Neural progenitor cell (in vitro differentiated cells): ENCODE results near the gene WDR31. TPM values are rescaled to one million over a fixed set of nuclear protein-coding genes. Genes with fewer than 3 reads are reported as not detected.

Source experiments
- DNase-seq: peaks from one replicate; pipeline ENCODE4 v3.0.0-alpha.2; 2016; ENCODE audit warnings: low spot score
- H2AFZ ChIP-seq: fragments of 200-600 bp; sonication (generic); replicated peaks from 2 replicates; pipeline ENCODE4 v1.6.1; 2016; ENCODE audit warnings: antibody characterized with exemption
- H3F3A ChIP-seq: fragments of 200-600 bp; sonication (generic); 2 replicates; pipeline ENCODE4 v1.6.1; 2016; ENCODE audit warnings: antibody characterized with exemption, low read depth
- H3K27ac ChIP-seq: fragments of 200-600 bp; sonication (generic); 2 replicates; pipeline ENCODE4 v1.5.1; 2016; ENCODE audit warnings: mild to moderate bottlenecking
- H3K27me3 ChIP-seq: fragments of 200-600 bp; sonication (generic); 2 replicates; pipeline ENCODE4 v1.6.1; 2016; ENCODE audit warnings: mild to moderate bottlenecking, moderate library complexity
- H3K36me3 ChIP-seq: fragments of 200-600 bp; sonication (generic); 2 replicates; pipeline ENCODE4 v1.5.1; 2016
- H3K4me1 ChIP-seq: fragments of 200-600 bp; sonication (generic); 2 replicates; pipeline ENCODE4 v1.6.1; 2016; ENCODE audit warnings: mixed run types
- H3K4me2 ChIP-seq: fragments of 200-600 bp; sonication (generic); 2 replicates; pipeline ENCODE4 v1.6.1; 2016
- H3K4me3 ChIP-seq: fragments of 200-600 bp; sonication (generic); 2 replicates; pipeline ENCODE4 v1.5.1; 2016
- H3K79me2 ChIP-seq: fragments of 200-600 bp; sonication (generic); 2 replicates; pipeline ENCODE4 v1.6.1; 2016; ENCODE audit warnings: low read depth
- H3K9ac ChIP-seq: fragments of 200-600 bp; sonication (generic); 2 replicates; pipeline ENCODE4 v1.6.1; 2016
- H3K9me3 ChIP-seq: fragments of 200-600 bp; sonication (generic); 2 replicates; pipeline ENCODE4 v1.5.1; 2016; ENCODE audit warnings: low read depth
- H4K20me1 ChIP-seq: fragments of 200-600 bp; sonication (generic); 2 replicates; pipeline ENCODE4 v1.6.1; 2016; ENCODE audit warnings: low read depth
- H3K27ac Mint-ChIP-seq: 3 replicates; pipeline ENCODE4 v1.8.0; 2021; ENCODE audit warnings: mixed read lengths
- H3K27me3 Mint-ChIP-seq: 2 replicates; pipeline ENCODE4 v1.8.0; 2022; ENCODE audit warnings: low read depth, mild to moderate bottlenecking, inconsistent platforms, moderate library complexity, mixed read lengths; ENCODE audit not compliant: insufficient read depth
- H3K36me3 Mint-ChIP-seq: 3 replicates; pipeline ENCODE4 v1.8.0; 2021; ENCODE audit warnings: mixed read lengths
- H3K4me1 Mint-ChIP-seq: 3 replicates; pipeline ENCODE4 v1.8.0; 2021; ENCODE audit warnings: mixed read lengths
- H3K4me3 Mint-ChIP-seq: 3 replicates; pipeline ENCODE4 v1.8.0; 2021; ENCODE audit warnings: mild to moderate bottlenecking, moderate library complexity, mixed read lengths
- H3K9me3 Mint-ChIP-seq: 3 replicates; pipeline ENCODE4 v1.8.0; 2020; ENCODE audit warnings: mixed read lengths
- EZH2 ChIP-seq: fragments of 200-600 bp; sonication (generic); IDR thresholded peaks from 2 replicates; pipeline ENCODE4 v1.6.1; 2017; ENCODE audit warnings: antibody characterized with exemption, mild to moderate bottlenecking, moderate library complexity
- EZH2phosphoT487 ChIP-seq: fragments of 200-600 bp; sonication (generic); IDR thresholded peaks from 2 replicates; pipeline ENCODE4 v1.6.1; 2017; ENCODE audit warnings: antibody characterized with exemption
- total RNA-seq: library from RNA; depleted of rRNA; stranded (reverse); fragments of >200 nt; gene quantifications from 2 replicates; pipeline ENCODE4 v1.2.3, GENCODE V29; 2015; ENCODE audit warnings: low replicate concordance
- TF ChIP-seq, protein P1 (sequence below): fragments of 200-600 bp; sonication (generic); IDR thresholded peaks from 2 replicates; pipeline ENCODE4 v1.5.1; 2017; ENCODE audit warnings: antibody characterized with exemption, mild to moderate bottlenecking

Gene WDR31
- total RNA-seq, 1 donor from 2014 or later = 3.2 TPM

DNA sequence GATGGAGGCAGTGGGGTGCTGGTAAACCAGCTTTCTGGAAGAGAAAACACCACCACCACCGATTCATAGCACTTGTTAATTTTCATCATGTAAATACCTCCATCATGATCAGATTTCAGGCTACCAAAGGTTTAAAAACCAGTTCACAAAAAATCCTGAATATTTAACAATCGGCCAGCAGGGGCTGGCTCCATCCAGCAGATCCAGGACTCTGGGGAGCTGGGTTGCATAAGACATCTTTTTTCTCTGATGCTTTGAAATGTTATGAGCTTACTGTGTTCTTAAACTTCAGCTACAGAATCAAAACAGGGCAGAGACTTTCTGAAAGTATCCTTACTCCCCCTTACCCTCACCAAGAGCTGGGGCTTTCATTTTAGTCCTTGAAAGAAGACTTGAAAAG lies 22.3 kb downstream of the WDR31 start:
- no peaks in the 10 kb centered on the region for H3K27me3 Mint-ChIP-seq
- no peak overlapping the region for H2AFZ ChIP-seq
- no peaks in the 10 kb centered on the region for H3K79me2 ChIP-seq
- no peaks in the 10 kb centered on the region for H3K9me3 ChIP-seq
- H3K4me3 ChIP-seq = no peak overlapping the region
- DNase-seq = no peak
- no peak overlapping the region for H3K4me3 Mint-ChIP-seq
- no peaks in the 10 kb centered on the region for H3K27me3 ChIP-seq
- TF ChIP-seq EZH2 (no peak), EZH2phosphoT487 (no peak)
- TF ChIP-seq, protein P1, sequence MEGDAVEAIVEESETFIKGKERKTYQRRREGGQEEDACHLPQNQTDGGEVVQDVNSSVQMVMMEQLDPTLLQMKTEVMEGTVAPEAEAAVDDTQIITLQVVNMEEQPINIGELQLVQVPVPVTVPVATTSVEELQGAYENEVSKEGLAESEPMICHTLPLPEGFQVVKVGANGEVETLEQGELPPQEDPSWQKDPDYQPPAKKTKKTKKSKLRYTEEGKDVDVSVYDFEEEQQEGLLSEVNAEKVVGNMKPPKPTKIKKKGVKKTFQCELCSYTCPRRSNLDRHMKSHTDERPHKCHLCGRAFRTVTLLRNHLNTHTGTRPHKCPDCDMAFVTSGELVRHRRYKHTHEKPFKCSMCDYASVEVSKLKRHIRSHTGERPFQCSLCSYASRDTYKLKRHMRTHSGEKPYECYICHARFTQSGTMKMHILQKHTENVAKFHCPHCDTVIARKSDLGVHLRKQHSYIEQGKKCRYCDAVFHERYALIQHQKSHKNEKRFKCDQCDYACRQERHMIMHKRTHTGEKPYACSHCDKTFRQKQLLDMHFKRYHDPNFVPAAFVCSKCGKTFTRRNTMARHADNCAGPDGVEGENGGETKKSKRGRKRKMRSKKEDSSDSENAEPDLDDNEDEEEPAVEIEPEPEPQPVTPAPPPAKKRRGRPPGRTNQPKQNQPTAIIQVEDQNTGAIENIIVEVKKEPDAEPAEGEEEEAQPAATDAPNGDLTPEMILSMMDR = no peak
- no peaks in the 10 kb centered on the region for H3K36me3 ChIP-seq
- H3K4me2 ChIP-seq = no peak overlapping the region
- H3K9ac ChIP-seq = no peak overlapping the region
- H3K27ac ChIP-seq = no peak overlapping the region
- no peaks in the 10 kb centered on the region for H3K4me1 ChIP-seq
- H3K27ac Mint-ChIP-seq = no peak overlapping the region
- no peaks in the 10 kb centered on the region for H3F3A ChIP-seq
- peaks cover 9% of the 10 kb centered on the region for H3K4me1 Mint-ChIP-seq
- H3K9me3 Mint-ChIP-seq = no peaks in the 10 kb centered on the region
- H4K20me1 ChIP-seq = no peaks in the 10 kb centered on the region
- peaks cover 7% of the 10 kb centered on the region for H3K36me3 Mint-ChIP-seq

DNA sequence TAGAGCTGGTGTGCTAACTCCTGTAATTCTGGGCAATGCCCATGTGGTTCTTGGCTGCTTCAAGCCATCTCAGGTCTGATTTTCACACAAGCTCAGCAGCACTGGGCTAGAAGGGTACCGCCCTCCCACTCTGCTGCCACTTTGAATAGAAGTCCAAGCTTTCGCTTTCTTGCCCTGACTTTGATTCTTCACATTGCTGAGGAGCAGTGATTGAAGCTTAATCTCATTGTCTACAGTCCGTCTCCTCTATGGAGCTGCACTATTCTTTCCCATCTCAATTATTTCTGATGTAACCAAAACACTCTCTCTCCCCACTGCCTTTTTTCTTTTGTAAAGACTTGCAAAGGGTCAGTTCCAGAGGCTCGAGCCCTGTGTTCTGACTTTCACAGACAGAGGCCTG lies 24.0 kb downstream of the WDR31 start:
- DNase-seq = peak; percentile 34

DNA sequence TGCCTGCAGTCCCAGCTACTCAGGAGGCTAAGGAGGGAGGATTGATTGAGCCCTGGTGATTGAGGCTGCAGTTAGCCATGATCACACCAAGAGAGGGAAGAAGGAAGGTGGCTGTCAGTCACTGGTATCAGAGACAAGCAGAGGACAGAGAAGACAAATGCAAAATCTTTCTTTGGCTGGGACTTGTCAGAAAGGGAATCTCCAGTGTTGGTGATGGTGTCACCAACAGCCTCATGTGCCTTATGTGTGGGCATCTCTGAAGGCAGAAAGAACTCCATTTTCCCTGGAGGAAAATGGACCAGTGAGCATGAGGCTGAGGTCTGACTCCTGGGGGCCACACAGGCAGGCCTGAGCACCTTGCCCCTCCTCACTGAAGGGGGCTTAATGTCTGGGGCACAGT lies 24.8 kb downstream of the WDR31 start:
- Mint-ChIP-seq H3K4me3 (no peak overlapping the region), H3K27ac (no peak overlapping the region), H3K9me3 (no peaks in the 10 kb centered on the region), H3K27me3 (no peaks in the 10 kb centered on the region), H3K36me3 (peaks cover 7% of the 10 kb centered on the region), H3K4me1 (peaks cover 9% of the 10 kb centered on the region)
- H3K4me3 ChIP-seq = no peak overlapping the region
- H3K79me2 ChIP-seq = no peaks in the 10 kb centered on the region
- H3K4me2 ChIP-seq = no peak overlapping the region
- H3K27me3 ChIP-seq = no peaks in the 10 kb centered on the region
- no peaks in the 10 kb centered on the region for H4K20me1 ChIP-seq
- no peak overlapping the region for H3K9ac ChIP-seq
- no peak for DNase-seq
- TF ChIP-seq EZH2phosphoT487 (no peak), EZH2 (no peak)
- TF ChIP-seq, protein P1 = no peak
- H3K4me1 ChIP-seq = no peaks in the 10 kb centered on the region
- H3F3A ChIP-seq = no peaks in the 10 kb centered on the region
- H3K36me3 ChIP-seq = no peaks in the 10 kb centered on the region
- H2AFZ ChIP-seq = no peak overlapping the region
- no peaks in the 10 kb centered on the region for H3K9me3 ChIP-seq
- H3K27ac ChIP-seq = no peak overlapping the region

More for the DNA sequence above, 24.0 kb downstream of the WDR31 start:
- Mint-ChIP-seq H3K27ac (peak overlapping the region; percentile 9), H3K36me3 (peaks cover 7% of the 10 kb centered on the region), H3K4me3 (no peak overlapping the region), H3K27me3 (no peaks in the 10 kb centered on the region), H3K4me1 (peaks cover 9% of the 10 kb centered on the region), H3K9me3 (no peaks in the 10 kb centered on the region)
- Histone ChIP-seq H3K79me2 (no peaks in the 10 kb centered on the region), H3F3A (no peaks in the 10 kb centered on the region), H3K9me3 (no peaks in the 10 kb centered on the region), H3K4me2 (no peak overlapping the region), H3K4me3 (no peak overlapping the region), H3K27ac (no peak overlapping the region), H3K4me1 (no peaks in the 10 kb centered on the region), H3K9ac (no peak overlapping the region), H3K27me3 (no peaks in the 10 kb centered on the region), H4K20me1 (no peaks in the 10 kb centered on the region), H2AFZ (no peak overlapping the region), H3K36me3 (no peaks in the 10 kb centered on the region)
- TF ChIP-seq, protein P1 = no peak
- TF ChIP-seq EZH2phosphoT487 = no peak
- TF ChIP-seq EZH2 = no peak
